Mesothelial cell of epicardium (in vitro differentiated cells): Measurements from ENCODE around the gene DIP2B. TPM values are rescaled to one million over a fixed set of nuclear protein-coding genes. Genes with fewer than 3 reads are reported as not detected.

ENCODE experiments used
- DNase-seq, 2 experiments: peaks; one replicate each; pipeline ENCODE4 v3.0.0; 2021; ENCODE audit warnings: low spot score in 2 of 2; ENCODE audit not compliant: unreplicated experiment in 2 of 2
- H3K27ac Mint-ChIP-seq: 2 replicates; pipeline ENCODE4 v1.8.0; 2021; ENCODE audit warnings: mixed read lengths
- H3K27me3 Mint-ChIP-seq: 2 replicates; pipeline ENCODE4 v1.8.0; 2021; ENCODE audit warnings: low read depth, mixed read lengths
- H3K36me3 Mint-ChIP-seq: 2 replicates; pipeline ENCODE4 v1.8.0; 2021; ENCODE audit warnings: mixed read lengths
- H3K4me1 Mint-ChIP-seq: 2 replicates; pipeline ENCODE4 v1.8.0; 2021; ENCODE audit warnings: mixed read lengths
- H3K4me3 Mint-ChIP-seq: 2 replicates; pipeline ENCODE4 v1.8.0; 2021; ENCODE audit warnings: mild to moderate bottlenecking, moderate library complexity, mixed read lengths
- H3K9me3 Mint-ChIP-seq: 2 replicates; pipeline ENCODE4 v1.8.0; 2021; ENCODE audit warnings: mixed read lengths
- total RNA-seq: library from RNA; stranded (reverse); gene quantifications from 3 replicates; pipeline ENCODE4 v1.2.1, GENCODE V29; 2021
- TF ChIP-seq, protein P1 (sequence below): fragments of 200-600 bp; sonication (generic); IDR thresholded peaks from one replicate; pipeline ENCODE4 v1.5.0; 2021; ENCODE audit warnings: antibody characterized with exemption; ENCODE audit not compliant: unreplicated experiment

DIP2B gene
- total RNA-seq, 1 donor from 2014 or later, result 32.0 TPM

GRCh38 chr12:50780013-50780412 is 275.2 kb downstream of the DIP2B start:
- Mint-ChIP-seq H3K4me3 (no peak overlapping the region), H3K9me3 (peaks cover 9% of the 10 kb centered on the region), H3K27ac (no peak overlapping the region), H3K36me3 (peaks cover 21% of the 10 kb centered on the region), H3K4me1 (peaks cover 1% of the 10 kb centered on the region), H3K27me3 (no peaks in the 10 kb centered on the region)
- TF ChIP-seq, protein P1, sequence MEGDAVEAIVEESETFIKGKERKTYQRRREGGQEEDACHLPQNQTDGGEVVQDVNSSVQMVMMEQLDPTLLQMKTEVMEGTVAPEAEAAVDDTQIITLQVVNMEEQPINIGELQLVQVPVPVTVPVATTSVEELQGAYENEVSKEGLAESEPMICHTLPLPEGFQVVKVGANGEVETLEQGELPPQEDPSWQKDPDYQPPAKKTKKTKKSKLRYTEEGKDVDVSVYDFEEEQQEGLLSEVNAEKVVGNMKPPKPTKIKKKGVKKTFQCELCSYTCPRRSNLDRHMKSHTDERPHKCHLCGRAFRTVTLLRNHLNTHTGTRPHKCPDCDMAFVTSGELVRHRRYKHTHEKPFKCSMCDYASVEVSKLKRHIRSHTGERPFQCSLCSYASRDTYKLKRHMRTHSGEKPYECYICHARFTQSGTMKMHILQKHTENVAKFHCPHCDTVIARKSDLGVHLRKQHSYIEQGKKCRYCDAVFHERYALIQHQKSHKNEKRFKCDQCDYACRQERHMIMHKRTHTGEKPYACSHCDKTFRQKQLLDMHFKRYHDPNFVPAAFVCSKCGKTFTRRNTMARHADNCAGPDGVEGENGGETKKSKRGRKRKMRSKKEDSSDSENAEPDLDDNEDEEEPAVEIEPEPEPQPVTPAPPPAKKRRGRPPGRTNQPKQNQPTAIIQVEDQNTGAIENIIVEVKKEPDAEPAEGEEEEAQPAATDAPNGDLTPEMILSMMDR, result no peak
- DNase-seq, result no peak

DNA sequence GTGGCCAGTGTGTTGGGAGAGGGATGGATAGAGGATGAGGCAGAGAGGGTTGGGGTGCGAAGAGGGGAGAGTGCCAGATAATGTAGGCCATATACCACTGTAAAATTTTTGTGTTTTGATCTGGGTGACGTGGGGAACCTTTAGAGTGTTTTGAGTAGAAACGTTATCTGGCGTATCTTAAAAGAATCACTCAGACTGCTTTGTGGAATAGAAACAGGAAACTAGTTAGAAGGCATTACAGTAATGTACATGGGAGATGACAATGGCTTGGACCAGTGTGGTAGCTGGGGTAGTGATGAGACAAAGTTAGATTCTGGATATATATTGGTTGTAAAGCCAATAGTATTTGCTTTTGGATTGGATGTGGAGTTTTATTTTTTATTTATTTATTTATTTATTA is 279.7 kb downstream of the DIP2B start:
- Mint-ChIP-seq H3K27ac (no peak overlapping the region), H3K9me3 (peaks cover 15% of the 10 kb centered on the region), H3K36me3 (peaks cover 38% of the 10 kb centered on the region), H3K4me3 (no peak overlapping the region), H3K27me3 (no peaks in the 10 kb centered on the region), H3K4me1 (no peaks in the 10 kb centered on the region)
- DNase-seq, result no peak
- TF ChIP-seq, protein P1, result no peak

GRCh38 chr12:50785406-50786001 is 280.7 kb downstream of the DIP2B start:
- Mint-ChIP-seq H3K36me3 (peaks cover 36% of the 10 kb centered on the region), H3K27ac (peak overlapping the region; percentile 34), H3K4me3 (no peak overlapping the region), H3K9me3 (peaks cover 14% of the 10 kb centered on the region), H3K27me3 (no peaks in the 10 kb centered on the region), H3K4me1 (no peaks in the 10 kb centered on the region)
- TF ChIP-seq, protein P1, result no peak
- DNase-seq, result no peak

GRCh38 chr12:50786498-50787231 is 281.9 kb downstream of the DIP2B start:
- H3K9me3 Mint-ChIP-seq, result peaks cover 14% of the 10 kb centered on the region
- no peak for DNase-seq
- TF ChIP-seq, protein P1, result no peak
- no peaks in the 10 kb centered on the region for H3K4me1 Mint-ChIP-seq
- peaks cover 39% of the 10 kb centered on the region for H3K36me3 Mint-ChIP-seq
- H3K4me3 Mint-ChIP-seq, result no peak overlapping the region
- peak overlapping the region; percentile 86 for H3K27ac Mint-ChIP-seq
- no peaks in the 10 kb centered on the region for H3K27me3 Mint-ChIP-seq

DNA sequence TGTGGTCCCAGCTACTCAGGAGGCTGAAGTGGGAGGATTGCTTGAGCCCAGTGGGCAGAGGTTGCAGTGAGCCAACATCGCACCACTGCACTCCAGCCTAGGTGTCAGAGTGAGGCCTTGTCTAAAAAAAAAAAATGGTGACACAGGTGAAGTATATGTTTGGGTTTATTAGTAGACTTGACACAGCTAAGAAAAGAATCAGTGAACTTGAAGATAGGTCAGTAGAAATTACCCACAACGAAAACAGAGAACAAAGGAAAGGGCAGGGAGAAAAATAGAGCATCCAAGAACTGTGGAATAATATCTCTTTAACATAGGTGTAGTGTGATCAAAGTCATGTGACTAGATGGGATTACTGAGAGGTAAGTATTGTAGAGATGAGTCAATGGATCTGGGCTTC is 282.8 kb downstream of the DIP2B start:
- H3K4me1 Mint-ChIP-seq, result no peaks in the 10 kb centered on the region
- no peak for DNase-seq
- peaks cover 36% of the 10 kb centered on the region for H3K36me3 Mint-ChIP-seq
- TF ChIP-seq, protein P1, result no peak
- H3K4me3 Mint-ChIP-seq, result no peak overlapping the region
- no peak overlapping the region for H3K27ac Mint-ChIP-seq
- H3K27me3 Mint-ChIP-seq, result no peaks in the 10 kb centered on the region
- peaks cover 14% of the 10 kb centered on the region for H3K9me3 Mint-ChIP-seq
